ENCODE measurements around the gene ZCWPW1. TPM values are rescaled to one million over a fixed set of nuclear protein-coding genes. Genes with fewer than 3 reads are reported as not detected.
"Not testable (repeated sequence)": the region's sequence is repeated elsewhere in the genome, so short reads cannot be mapped to it uniquely, and the experiment has no call there.

Gene ZCWPW1
- total RNA-seq, 1 donor from 2014 or later = 0.51 TPM

GRCh38 chr7:100453854-100454253 is 25.4 kb upstream of the ZCWPW1 start:
- DNase-seq = not testable (repeated sequence)

DNA sequence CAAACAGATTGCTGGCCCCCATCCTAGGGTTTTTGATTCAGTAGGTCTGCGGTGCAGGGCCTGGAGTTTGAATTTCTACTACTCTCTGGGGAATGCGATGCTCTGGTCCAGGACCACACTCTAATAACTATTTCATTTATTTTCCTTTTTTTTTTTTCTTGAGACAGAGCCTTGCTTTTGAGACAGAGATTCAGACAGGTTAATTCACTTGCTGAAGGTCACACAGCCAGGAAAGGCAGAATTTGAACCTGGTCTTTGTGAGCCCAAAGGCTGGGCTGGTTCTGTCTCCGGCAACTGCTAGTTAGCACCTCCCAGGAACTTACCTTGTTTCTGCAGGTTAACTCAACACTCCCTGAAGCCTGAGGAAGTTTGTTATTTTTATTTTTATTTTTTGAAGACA is 24.0 kb upstream of the ZCWPW1 start:
- DNase-seq = no peak

DNA sequence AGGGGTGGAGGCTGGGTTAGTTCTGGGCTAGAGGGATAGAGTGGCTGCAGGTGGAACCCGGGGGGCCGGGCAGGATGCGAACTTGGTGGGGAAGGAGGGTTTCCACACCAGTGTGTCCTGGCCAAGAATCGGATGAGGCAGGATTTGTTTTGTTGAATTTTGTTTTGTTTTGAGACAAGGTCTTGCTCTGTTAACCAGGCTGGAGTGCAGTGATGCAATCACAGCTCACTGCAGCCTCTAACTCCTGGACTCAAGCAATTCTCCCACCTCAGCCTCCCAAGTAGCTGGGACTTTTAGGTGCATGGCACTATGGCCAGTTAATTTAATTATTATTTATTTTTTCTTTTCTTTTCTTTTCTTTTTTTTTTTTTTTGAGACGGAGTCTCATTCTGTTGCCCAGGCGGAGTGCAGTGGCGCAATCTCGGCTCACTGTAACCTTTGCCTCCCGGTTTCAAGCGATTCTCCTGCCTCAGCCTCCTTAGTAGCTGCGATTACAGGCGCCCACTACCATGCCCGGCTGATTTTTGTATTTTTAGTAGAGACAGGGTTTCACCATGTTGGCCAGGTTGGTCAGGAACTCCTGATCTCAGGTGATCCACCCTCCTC is 20.8 kb upstream of the ZCWPW1 start:
- DNase-seq = no peak

DNA sequence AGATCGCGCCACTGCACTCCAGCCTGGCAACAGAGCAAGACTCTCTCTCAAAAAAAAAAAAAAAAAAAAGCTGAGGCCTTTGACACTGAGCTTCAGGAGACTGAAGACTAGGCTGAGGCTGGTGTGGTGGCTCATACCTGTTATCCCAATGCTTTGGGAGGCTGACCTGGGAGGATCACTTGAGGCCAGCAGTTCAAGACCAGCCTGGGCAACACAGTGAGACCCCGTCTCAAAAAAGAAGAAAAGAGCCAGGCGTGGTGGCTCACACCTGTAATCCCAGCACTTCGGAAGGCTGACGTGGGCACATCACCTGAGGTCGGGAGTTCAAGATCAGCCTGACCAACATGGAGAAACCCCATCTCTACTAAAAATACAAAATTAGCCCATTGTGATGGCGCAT is 18.9 kb upstream of the ZCWPW1 start:
- not testable (repeated sequence) for DNase-seq

GRCh38 chr7:100446040-100446439 is 17.5 kb upstream of the ZCWPW1 start:
- no peak for DNase-seq

GRCh38 chr7:100444311-100445278 is 16.1 kb upstream of the ZCWPW1 start:
- DNase-seq = peak; percentile 98

- no peak for DNase-seq
Observed at GRCh38 chr7:100443096-100443840, 14.8 kb upstream of the ZCWPW1 start.

DNA sequence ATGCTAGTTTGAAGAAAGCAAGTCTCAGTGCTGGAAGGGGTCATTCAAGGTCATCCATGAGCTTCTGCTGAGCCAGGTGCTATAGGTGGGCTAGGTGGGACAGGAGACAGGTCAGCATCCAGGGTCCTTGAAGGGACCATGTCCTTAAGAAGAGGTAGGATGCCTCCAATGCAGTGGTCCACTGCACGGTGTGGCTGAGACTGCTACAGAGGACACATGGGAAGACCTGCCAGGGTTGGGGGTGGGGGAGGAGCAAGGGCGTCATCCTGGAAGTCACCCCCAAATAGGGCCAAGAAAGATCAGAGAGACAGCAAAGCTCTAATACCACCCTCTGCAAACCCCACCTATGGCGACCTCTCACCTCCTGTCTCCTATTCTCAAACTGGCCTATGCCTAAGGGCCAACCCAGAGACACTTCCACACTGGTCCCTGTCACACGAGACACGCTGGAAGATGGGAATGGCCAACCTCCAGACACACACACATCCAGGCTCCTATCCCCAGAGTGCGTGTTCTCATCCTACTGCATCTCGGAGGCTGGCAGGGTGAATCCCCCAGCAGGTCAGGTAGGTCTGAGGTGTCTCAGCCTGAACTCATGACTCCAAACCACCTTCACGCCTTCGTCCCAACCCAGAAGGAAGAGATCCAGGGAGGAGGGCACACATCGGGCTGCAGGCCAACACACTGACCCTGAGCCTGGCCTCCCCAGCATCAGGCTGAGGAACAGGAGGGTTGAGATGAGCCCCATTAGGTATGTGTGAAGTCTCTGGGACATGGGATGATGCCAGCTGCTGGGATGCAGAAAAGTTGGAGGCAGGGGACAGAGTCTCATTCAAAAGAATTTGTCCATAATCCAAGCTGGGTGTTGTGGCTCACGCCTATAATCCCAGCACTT is 13.4 kb upstream of the ZCWPW1 start:
- DNase-seq = no peak

GRCh38 chr7:100439244-100439643 is 10.7 kb upstream of the ZCWPW1 start:
- not testable (repeated sequence) for DNase-seq

DNA sequence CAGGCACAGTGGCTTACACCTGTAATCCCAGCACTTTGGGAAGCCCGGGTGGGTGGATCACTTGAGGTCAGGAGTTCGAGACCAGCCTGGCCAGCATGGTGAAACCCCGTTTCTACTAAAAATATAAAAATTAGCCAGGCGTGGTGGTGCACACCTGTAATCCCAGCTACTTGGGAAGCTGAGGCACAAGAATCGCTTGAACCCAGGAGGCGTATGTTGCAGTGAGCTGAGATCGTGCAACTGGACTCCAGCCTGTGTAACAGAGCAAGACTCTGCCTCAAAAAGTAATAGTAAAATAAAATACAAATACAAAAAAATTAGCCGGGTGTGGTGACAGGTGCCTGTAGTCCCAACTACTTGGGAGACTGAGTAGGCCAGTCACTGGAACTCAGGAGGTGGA is 10.2 kb upstream of the ZCWPW1 start:
- DNase-seq = not testable (repeated sequence)

- DNase-seq = no peak
Observed at GRCh38 chr7:100438172-100438571, 9.7 kb upstream of the ZCWPW1 start.

- DNase-seq = no peak
Observed at GRCh38 chr7:100437150-100438100, 8.9 kb upstream of the ZCWPW1 start.

DNA sequence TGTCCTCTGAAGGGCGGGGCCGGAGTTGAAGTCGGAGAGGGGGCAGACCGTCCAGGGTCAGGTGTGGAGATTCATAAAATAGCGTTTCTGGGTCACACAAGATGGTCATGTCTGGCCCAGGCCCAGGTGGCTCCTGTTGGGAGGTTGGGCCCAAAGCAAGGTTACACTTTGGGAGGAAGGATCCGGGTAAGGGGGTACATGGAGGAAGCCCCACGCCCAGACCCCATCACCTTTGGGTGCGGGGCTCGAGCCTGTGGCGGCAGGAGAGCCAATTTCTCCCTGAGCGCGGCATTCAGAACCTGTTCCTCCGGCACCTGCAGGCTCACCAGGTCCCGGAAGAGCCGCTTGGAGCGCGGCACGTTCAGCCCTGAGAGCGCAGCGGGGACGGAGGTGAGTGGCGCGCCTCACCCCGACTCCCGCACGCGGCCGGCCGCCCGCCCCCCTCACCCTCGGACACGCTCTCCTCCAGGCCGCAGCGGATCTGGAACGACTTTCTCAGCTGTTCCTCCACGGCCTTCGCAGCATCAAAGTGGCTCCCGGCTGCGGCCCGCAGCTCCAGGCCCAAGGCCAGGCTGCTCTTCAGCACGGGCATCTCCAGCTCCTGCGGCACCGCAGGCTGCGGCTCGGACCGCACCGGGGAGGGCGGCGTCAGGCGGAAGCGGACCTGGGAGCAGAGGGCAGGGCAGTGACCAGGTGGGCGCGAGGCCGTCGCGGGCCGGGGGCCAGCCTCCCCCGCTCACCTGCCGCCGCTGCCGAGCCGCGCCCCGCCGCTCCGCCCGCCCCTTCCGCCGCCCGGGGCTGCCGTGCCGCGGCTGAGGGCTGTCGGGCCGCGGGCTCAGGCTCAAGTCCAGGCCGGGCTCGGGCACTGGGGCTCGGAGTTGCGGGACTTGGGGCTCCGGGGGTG is 7.2 kb upstream of the ZCWPW1 start:
- peak; percentile 48 for DNase-seq

GRCh38 chr7:100434297-100435144 is 6.0 kb upstream of the ZCWPW1 start:
- no peak for DNase-seq

- DNase-seq = no peak
Observed at GRCh38 chr7:100433592-100434296, 5.2 kb upstream of the ZCWPW1 start.

DNA sequence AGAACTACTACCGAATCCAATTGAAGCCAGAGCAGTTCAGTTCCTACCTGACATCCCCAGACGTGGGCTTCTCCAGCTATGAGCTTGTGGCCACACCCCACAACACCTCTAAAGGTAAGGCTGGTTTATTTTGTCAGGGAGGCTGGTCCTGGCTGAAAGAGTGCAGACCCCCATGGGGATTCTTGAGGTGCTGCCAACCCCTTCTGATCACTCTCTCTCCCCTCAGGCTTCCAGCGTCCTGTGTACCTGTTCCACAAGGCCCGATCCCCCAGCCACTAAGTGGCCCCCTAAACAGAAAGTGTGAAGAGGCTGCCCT is 4.7 kb upstream of the ZCWPW1 start:
- no peak for DNase-seq

DNA sequence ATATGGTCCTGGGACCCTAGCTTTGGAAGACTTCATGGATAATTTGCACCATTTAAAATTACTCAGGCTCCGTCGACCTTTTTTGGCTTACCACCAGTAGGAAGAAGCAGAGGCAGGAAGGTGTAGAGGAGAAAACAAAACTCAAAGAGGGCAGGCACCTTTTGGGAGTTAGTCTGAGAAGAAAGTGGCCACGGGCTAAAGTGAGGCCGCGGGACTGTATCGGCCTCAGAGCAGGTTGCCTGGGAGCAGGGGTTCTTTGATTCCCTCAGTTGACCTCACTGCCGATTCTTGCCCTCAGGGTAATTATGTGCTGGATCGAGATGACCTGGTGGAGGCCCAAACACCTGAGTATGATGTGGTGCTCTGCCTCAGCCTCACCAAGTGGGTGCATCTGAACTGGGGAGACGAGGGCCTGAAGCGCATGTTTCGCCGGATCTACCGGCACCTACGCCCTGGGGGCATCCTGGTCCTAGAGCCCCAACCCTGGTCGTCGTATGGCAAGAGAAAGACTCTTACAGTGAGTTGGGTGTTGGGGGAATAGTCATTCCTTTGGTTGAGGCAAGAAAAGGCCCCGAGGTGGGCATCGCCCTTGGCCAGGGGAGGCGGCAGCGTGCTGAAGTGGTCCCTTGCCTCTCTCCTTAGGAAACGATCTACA is 4.2 kb upstream of the ZCWPW1 start:
- DNase-seq = no peak

- no peak for DNase-seq
Observed at GRCh38 chr7:100432053-100432452, 3.5 kb upstream of the ZCWPW1 start.
